Erythroblast (primary cell): Measurements from ENCODE around the gene TOR4A.

Experiments used
- DNase-seq, 2 experiments: peaks; one replicate each; lab custom pipeline; 2025; lab: John Stamatoyannopoulos, UW
- GATA1 ChIP-seq: IDR thresholded peaks from 2 replicates; pipeline ENCODE4 v1.6.1; 2011; ENCODE audit warnings: low read depth, mild to moderate bottlenecking, control low read depth, low read length, moderate library complexity
- POLR2A ChIP-seq: IDR thresholded peaks from 2 replicates; pipeline ENCODE4 v1.6.1; 2011; ENCODE audit warnings: mild to moderate bottlenecking, low read length

Gene TOR4A

DNA sequence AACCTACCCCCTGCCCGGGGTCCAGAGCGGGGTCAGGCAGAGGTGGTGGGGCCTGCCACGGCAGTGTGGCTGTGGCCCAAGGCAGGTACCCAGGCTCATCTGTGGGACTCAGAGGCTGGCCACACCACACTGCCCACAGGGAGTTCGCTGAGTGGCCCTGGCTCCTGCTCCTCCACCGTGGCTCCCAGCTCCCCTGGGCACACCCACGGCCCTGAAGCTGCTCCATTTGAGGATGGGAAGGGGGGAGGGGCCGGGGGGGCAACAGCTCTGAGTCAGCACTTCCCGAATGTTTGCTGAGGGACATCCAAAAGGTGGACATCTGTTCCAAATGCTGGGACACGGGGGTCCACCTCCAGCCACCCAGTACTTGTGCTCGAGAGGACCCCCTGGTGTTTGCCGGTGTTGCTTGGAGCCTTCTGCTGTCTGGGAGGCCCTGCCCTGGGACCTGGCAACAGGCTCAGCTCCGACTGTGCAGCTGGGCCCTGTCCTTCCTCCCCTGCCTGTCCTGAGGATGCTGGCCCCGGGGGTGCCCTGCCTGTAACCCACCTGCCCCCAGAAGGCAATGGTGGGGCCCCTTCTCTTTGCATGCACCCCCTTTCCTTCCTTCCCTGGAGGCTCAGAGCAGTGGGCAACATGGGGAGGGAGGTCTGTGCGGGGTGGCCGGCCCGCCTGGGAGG is 27.0 kb downstream of the TOR4A start:
- TF ChIP-seq POLR2A (no peak), GATA1 (no peak)
- DNase-seq = peak in 1 of 2 experiments; percentile 26

DNA sequence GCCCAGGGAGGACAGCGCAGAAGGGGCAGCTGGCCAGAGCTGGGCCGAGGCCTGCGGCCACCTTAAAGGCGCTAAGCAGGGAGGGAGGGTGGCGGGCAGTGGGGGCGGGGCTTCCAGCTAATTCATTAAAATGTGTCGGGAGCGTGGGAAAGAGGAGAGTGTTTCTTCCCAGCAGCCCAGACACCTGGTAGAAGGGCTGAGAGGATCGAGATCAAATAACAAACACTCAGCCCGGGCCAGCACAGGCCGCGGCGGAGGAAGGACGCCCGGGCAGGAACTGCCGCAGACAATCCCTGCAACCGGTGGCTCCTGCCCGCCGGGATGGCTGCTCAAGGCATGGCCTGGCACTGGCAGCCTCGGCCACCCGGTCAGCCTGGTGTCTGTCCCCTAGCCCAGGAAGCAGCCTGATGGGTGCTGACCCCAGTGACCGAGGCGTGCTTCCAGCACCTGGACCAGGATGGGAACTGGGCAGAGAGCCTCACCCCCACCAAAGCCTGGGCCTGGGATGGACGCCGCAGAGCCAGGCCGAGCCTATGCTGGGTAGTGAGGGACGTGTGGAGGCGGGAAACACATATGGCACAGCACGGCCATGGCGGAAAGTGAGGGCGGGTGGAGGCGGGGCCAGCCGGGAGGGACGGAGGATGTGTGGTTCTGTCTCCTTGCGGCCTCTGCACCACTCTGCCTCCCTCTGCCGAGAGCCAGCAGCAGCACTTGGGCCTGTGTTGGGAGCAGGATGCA is 27.7 kb downstream of the TOR4A start:
- DNase-seq = peak; percentile 62 to 69
- TF ChIP-seq POLR2A (no peak), GATA1 (no peak)

DNA sequence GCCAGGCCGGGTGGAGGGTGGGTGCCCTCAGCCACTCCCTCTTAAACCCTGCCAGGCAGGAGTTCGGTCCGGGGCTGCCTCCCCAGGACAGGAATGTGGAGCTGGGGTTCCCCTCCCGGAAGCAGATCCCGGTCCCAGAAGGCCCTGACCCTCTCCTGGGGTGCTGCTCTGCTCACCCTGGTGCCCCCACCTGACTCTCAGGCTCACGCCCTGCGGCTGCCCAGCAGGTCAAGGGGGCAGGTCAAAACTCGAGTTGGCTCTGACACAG is 28.2 kb downstream of the TOR4A start:
- DNase-seq = no peak
- TF ChIP-seq POLR2A = no peak
- no peak for TF ChIP-seq GATA1

DNA sequence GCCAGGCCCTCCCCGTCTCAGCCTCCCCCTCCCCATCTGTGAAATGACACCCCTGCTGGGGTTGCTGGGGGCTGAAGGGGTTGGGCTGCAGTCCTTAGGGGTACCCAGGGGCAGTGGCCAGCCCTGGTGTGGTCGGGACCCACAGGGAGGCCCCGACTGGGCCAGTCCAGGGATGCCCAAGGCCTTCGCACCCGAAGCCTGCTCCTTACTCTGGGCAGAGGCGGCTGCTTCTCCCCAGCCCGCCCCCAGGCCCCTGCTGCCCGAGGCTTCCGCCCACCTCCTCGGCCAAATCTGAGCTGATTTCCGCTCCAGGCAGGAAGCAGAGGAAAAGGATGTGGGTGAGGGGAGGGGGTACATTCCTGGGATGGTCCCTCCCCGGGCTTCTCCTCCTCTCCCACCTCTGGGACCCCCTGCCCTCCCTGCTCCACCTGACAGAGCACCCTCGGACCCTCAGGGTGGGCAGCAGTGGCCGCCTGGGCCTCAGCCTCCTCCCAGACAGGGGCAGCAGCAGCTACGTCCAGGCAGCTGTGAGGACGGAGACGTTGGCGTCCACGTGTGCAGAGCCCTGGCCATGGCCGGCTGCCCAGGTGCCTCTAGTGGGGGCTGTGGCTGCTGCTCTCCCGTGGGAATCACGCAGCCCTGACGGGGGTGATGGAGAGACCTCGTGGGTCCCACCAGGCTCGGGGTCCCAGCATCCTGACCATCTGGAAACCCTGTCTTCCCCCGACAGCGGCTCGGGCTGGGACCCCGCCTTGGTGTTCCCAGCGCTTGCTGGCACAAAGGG is 28.7 kb downstream of the TOR4A start:
- no peak for DNase-seq
- TF ChIP-seq POLR2A (no peak), GATA1 (no peak)

DNA sequence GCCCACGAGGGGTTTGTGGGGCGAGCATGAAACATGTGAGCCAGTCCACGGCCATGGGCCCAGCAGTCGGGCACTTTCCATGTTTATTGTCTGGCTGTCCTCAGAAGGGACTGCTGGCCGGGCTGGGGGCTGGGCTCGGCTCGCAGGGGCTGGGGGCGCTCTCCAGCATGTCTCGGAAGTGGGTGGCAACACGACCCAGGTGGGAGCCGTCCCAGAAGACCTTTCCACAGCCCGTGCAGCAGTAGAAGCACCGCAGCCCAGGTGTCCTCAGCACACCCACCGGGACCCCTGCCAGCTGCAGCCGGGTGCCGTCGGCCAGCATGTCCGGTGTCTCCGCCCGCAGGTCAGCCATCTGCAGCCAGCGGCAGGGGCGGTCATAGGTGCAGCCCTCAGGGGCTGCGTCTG is 29.3 kb downstream of the TOR4A start:
- no peak for DNase-seq
- TF ChIP-seq POLR2A = no peak
- no peak for TF ChIP-seq GATA1

DNA sequence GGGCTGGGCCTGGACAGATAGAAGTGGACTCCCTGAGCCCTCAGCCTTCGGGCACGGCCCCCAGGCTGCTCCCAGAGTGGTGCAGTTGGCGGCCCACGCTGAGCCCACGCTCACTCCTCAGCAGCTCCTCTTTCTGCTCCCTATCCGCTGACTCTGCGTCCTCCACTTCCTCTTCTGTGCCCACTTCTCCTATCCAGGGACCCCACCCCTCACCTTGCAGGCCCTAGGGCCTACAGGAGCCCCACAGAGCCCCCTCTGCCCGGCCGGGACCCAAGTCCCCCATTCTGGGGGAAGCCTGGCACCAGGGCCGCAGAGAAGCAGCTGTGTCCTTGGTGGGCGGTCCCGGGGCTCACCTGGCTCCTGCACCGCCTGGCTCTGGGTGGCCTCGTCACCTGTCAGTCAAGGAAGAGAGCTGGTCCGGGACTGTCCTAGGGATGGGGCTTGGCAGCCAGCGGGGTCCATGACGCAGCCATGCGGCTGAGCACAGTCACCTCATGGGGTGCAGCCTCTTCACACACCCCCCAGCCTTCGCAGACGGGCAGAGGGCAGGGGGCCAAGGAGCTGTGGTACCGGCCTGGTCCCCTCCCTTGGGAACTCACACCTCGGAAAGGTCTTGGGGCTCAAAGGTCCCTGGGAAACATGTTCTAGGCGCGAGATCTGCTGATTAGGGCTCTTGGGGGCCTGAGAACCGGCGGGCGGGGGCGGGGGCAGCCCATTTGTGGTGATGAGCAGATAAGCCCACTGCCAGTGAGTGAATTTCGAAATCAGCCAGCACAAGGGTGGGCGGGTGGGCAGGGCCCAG is 29.9 kb downstream of the TOR4A start:
- DNase-seq = peak; percentile 43 to 59
- no peak for TF ChIP-seq GATA1
- no peak for TF ChIP-seq POLR2A

DNA sequence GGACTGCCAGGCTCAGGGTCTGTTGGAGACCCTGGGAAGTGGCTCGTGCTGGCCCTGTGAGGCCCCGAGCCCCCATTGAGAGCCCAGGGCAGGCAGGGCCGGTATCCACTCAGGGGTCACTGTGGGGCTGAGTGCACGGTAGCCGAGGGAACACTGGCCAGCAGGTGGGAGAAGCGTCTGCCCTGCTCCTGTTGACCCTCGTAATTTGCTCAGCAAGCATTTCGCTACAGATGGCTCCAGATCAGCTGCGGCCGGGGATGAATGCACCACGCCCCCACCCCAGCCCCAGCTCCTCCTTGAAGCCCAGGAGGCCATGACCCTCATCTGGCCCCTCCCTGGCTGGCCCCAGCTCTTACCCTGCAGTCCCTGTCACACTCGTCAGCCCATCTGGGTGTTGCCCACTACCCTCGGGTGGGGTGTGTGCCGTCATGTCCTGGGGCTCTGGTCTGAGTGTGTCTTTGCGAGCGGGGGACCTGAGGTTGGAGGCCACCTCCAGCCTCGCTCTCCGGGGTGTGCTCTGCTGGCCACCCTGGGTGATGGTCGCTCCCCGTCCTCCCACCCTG is 30.6 kb downstream of the TOR4A start:
- TF ChIP-seq GATA1 = no peak
- DNase-seq = no peak

DNA sequence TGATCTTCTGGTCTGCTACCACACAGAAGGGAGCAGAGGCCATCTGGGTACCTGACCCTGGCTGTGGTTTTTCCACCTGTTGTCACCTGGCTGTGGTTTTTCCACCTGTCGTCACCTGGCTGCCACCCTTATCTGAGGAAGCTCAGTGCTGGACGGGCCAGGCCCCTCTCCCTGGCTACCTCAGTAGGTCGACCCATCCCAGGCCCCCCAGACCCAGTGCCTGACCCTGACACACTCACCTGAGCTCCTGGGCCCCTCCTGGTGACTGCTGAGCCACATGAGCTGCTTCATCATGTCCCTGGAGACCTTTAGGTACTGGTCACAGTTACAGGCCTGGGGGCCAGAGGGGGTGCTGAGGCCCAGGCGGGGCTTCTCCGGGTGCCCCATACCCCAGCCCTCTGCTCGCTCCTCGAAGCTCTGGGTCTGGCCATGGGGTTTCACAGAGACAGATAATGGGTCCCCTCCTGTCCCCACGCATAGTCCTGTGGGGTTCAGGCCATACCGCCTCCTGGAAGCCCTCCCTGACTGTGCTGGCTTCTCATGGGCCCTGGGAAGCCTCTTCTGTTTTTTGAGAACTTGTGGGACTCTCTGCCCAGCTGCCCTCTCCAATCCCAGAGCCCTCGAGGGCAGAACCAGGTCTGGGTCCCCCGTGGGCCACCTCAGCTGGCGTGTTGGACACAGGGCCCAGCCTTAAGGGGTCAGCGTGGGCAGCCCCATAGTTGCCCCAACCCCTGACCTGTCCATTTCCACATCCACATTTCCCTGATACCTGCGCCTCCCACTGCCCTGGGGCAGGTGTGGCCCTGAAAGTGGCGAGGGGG is 32.1 kb downstream of the TOR4A start:
- DNase-seq = no peak
- TF ChIP-seq GATA1 (no peak), POLR2A (no peak)

DNA sequence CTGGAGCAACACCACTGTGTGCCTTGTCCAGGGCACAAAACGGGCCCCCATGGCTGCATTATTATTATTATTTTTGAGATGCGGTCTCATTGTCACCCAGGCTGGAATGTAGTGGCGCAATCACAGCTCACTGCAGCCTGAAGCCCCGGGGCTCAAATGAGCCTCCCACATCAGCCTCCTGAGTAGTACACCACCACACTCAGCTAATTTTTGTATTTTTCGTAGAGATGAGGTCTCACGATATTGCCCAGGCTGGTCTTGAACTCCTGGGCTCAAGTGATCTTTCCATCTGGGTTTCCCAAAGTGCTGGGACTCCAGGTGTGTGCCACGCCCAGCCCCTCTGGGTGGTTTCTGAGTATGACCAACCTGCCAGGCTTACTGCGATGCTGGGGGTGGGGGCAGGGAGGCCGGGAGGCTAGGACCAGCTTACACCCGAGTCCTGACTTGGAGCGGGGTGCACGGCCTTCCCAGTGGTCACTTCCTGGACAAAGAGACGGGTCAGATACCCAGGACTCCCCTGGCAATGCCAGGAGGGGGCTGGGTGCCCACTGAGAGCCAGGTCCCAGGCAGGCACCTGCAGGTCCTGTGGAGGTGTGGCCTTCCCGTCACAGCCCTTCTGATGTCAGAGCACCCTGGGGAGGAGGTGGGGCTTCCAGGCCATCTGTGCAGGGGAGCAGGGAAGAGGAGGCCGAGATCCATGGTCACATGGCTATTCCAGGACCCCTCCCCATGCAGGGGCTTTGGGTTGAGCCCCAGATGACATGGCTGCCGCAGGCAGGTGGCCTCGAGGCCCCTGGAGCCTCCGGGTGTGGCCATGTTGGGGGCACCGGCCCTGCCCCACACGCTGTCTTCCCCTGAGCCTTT is 32.9 kb downstream of the TOR4A start:
- TF ChIP-seq GATA1 = no peak
- TF ChIP-seq POLR2A = no peak
- no peak for DNase-seq

DNA sequence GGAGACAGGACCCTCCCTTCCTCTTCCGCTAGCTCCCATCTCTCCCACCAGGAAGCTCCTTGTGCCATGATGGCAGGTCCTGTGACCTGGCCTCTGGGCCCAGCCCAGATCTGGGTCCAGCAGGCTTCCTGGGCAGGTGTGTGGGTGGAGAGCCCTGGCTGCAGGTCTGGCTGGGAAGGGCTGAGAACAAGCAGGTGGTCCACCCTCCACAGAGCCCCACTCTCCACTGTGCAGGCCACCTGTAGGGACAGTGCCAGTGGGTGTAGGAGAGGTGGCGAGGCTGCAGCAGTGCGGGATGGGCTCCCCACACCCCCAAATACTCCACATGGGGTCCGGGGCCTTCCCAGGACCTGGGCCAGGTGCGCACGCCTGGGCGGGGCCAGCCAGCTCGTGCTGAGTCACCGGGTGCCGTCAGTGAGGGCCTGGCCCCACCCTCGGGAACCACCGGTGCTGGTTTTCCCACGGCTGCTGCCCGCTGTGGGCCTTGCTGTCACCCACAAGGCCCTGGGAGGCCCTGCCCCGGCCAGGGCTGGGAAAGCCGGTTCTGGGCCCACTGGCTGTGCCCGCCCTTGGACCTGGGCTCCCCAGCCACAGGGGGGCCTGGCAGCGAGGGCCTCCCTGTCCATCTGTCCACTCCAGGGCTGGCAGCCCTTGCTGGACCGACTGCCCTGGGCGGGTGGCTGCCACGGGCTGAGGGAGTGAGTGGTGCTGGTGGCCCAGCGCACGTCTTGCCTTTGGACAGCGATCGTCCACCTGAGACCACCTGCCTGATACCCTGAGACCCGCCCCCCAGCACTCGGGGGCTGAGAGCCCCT is 33.9 kb downstream of the TOR4A start:
- DNase-seq = peak in 1 of 2 experiments; percentile 22
- no peak for TF ChIP-seq POLR2A
- TF ChIP-seq GATA1 = no peak
